Subcutaneous abdominal adipose tissue (tissue), 5 donors: Measurements from ENCODE around the gene ZSCAN10.

Experiments used
- H3K27ac ChIP-seq: one replicate; pipeline ENCODE4 v1.7.0; 2013; ENCODE audit warnings: low read depth, mild to moderate bottlenecking, inconsistent platforms, low read length, moderate library complexity
- H3K27me3 ChIP-seq, 5 donors: one replicate each; pipeline ENCODE4 v1.7.0; 2013; ENCODE audit warnings: low read length in 5 of 5, inconsistent platforms in 1 of 5; ENCODE audit not compliant: control insufficient read depth in 5 of 5, insufficient read depth in 4 of 5
- H3K36me3 ChIP-seq, 5 donors: one replicate each; pipeline ENCODE4 v1.7.0; 2013; ENCODE audit warnings: low read length in 5 of 5; ENCODE audit not compliant: control insufficient read depth in 5 of 5, insufficient read depth in 5 of 5
- H3K4me1 ChIP-seq, 5 donors: one replicate each; pipeline ENCODE4 v1.7.0; 2013; ENCODE audit warnings: low read length in 5 of 5, mild to moderate bottlenecking in 3 of 5, moderate library complexity in 1 of 5; ENCODE audit not compliant: control insufficient read depth in 5 of 5, insufficient read depth in 5 of 5
- H3K4me3 ChIP-seq, 5 donors: one replicate each; pipeline ENCODE4 v1.7.0; 2013; ENCODE audit warnings: low read length in 5 of 5, low read depth in 1 of 5
- H3K9ac ChIP-seq, 5 donors: one replicate each; pipeline ENCODE4 v1.7.0; 2013; ENCODE audit warnings: low read length in 5 of 5, mild to moderate bottlenecking in 4 of 5, moderate library complexity in 3 of 5
- H3K9me3 ChIP-seq, 5 donors: one replicate each; pipeline ENCODE4 v1.7.0; 2013; ENCODE audit warnings: low read length in 5 of 5; ENCODE audit not compliant: control insufficient read depth in 5 of 5
- donor health status: healthy.
- donor health status: healthy.
- donor health status: healthy.
- donor health status: healthy.
- donor health status: healthy.

The ZSCAN10 gene

DNA sequence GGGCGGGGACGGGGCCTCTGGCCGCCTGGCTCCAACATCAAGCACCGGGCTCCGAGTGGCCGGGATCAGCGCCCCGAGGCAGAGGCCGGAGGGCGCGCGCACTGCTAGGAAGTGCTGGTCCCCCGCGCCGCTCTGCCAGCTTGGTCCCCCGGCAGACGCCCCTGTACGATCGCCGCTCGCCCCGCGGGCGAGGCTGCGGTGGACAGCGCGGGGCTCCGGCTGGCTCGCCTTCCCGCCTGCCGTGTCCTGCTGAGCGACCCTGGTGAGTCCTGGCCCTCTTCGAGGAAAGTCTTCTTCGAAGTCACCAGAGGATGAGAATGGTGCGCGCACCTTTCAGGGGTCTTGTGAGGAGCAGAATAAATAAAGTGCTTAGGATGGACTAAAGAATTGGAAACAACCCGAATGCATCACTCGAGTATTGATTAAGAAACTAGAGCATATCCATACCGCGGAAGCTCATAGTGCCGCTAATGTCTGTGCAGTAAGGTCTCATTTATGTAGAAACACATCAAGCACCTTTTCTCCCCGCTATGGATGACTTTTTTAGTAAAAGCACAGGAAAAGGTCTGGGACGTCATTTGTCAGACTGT lies 36.1 kb upstream of the ZSCAN10 start:
- Histone ChIP-seq H3K4me3 (peak overlapping the region; percentile 87 to 92 (median 91)), H3K9me3 (no peaks in the 10 kb centered on the region), H3K27ac (peak overlapping the region; percentile 4), H3K9ac (peak overlapping the region in 4 of 5 donors; percentile 88 to 94 (median 91)), H3K4me1 (peaks cover 2 to 21% (median 21%) of the 10 kb centered on the region in 5 donors), H3K36me3 (peaks cover 0 to 35% (median 20%) of the 10 kb centered on the region in 5 donors), H3K27me3 (no peaks in the 10 kb centered on the region)

- Histone ChIP-seq H3K27me3 (no peaks in the 10 kb centered on the region), H3K4me3 (peak within 1 kb of the TSS; percentile 91 to 99 (median 96)), H3K9me3 (no peaks in the 10 kb centered on the region), H3K36me3 (peaks cover 0 to 31% (median 20%) of the 10 kb centered on the region in 5 donors), H3K4me1 (peaks cover 4 to 27% (median 26%) of the 10 kb centered on the region in 5 donors), H3K27ac (peak within 1 kb of the TSS; percentile 88), H3K9ac (peak within 1 kb of the TSS; percentile 68 to 98 (median 92))
Measured at GRCh38 chr16:3134338-3135125, 35.4 kb upstream of the ZSCAN10 start, which contains the start of gene ZNF213. ZNF213 (plus strand) TSS chr16:3135029; CDS start chr16:3137281, 2,252 bp downstream.

DNA sequence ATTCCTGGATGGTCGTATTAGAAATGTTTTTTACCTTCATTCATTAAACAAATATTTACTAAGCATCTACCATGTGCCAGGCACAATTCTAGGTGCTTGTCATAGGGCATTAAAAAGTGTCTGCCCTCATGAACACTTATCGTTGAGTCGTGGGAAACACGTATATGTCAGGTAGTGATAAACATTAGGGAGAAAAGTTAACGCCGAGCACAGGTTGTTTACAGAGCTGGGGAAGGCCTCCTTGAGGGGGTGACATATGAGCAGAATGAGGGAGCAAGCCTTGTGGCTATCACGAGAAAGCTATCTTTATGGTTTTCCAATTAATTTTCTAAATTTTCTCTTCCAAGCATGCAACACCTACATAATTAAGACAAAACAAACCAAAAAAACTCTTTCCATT lies 34.8 kb upstream of the ZSCAN10 start:
- peak overlapping the region; percentile 88 for H3K27ac ChIP-seq
- H3K36me3 ChIP-seq, result peaks cover 0 to 24% (median 14%) of the 10 kb centered on the region in 5 donors
- no peaks in the 10 kb centered on the region for H3K27me3 ChIP-seq
- no peaks in the 10 kb centered on the region for H3K9me3 ChIP-seq
- H3K9ac ChIP-seq, result peak overlapping the region; percentile 38 to 98 (median 91)
- H3K4me3 ChIP-seq, result peak overlapping the region; percentile 79 to 99 (median 96)
- peaks cover 7 to 33% (median 33%) of the 10 kb centered on the region in 5 donors for H3K4me1 ChIP-seq

- H3K27me3 ChIP-seq, result no peaks in the 10 kb centered on the region
- H3K4me3 ChIP-seq, result no peak overlapping the region
- H3K27ac ChIP-seq, result no peak overlapping the region
- H3K36me3 ChIP-seq, result peaks cover 0 to 5% (median 2%) of the 10 kb centered on the region in 5 donors
- H3K4me1 ChIP-seq, result peaks cover 7 to 41% (median 37%) of the 10 kb centered on the region in 5 donors
- no peaks in the 10 kb centered on the region for H3K9me3 ChIP-seq
- no peak overlapping the region for H3K9ac ChIP-seq
Measured at GRCh38 chr16:3131755-3132377, 32.8 kb upstream of the ZSCAN10 start.

DNA sequence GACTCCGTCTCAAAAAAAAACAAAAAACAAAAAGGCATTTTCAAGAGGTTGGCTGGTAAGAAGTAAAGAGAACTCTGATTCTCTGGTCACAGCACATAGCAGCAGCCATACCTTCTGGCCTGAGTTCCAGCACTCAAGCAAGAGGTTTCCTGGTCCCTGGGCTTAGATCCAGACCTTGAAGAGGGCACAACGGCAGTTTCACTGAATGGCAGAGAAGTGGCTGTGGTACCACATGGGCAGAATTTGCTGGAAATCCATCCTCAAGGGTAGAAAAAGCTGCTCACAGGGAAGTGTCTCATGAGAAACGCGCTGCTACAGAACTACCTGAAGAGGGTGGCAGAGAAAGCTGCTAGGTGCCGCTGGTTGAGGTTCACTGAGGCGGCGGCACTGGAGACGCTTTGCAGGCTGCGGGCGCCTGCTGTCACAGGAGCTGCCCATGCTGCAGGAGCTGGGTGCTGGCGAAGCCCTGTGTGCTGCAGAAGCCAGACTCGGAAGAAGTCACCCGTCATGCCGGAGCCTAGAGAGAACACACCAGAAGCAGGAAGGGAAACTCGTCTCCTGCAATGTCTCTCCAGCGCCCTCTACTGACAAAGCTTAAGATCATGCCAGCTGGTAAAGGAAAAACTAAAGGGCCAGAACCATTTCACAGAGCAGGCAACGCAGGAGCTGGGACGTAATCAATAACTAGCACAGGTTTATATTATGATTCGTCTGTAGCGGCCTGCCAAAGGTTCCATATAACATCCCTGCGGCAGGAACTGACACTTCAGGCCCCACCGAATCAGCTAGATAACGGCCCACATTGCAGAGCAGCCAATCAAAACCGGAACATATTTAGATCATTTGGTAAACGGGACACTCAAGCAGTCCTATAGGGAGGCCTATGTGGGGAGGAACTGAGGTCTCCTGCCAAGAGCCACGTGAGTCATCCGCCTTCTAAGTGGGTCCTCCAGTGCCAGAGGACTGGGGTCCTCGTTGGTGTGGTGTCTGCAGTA lies 30.3 kb upstream of the ZSCAN10 start:
- Histone ChIP-seq H3K27ac (peak overlapping the region; percentile 76), H3K4me1 (peaks cover 7 to 38% (median 34%) of the 10 kb centered on the region in 5 donors), H3K9me3 (no peaks in the 10 kb centered on the region), H3K4me3 (peak overlapping the region; percentile 66 to 82 (median 74)), H3K9ac (peak overlapping the region; percentile 63 to 78 (median 70)), H3K36me3 (peaks cover 0 to 5% (median 2%) of the 10 kb centered on the region in 5 donors), H3K27me3 (no peaks in the 10 kb centered on the region)

DNA sequence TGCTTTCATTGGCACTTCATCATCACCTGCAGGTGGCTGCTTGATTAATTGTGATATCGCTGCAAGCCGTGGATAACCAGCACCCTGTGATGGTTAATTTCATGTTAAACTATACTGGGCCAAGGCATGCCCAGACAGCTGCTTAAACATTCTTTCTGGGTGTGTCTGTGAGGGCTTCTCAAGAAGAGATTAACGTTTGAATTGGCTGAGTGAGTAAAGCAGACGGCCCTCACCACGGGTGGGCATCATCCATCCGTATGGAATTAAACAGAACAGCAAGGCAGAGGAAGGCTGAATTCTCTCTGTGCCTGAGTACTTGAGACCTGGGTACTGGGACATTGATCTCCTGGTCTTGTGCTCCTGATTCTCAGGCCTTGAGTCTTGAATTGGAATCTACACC lies 28.7 kb upstream of the ZSCAN10 start:
- H3K9me3 ChIP-seq, result no peaks in the 10 kb centered on the region
- peaks cover 0 to 5% (median 2%) of the 10 kb centered on the region in 5 donors for H3K36me3 ChIP-seq
- H3K4me3 ChIP-seq, result no peak overlapping the region
- H3K9ac ChIP-seq, result no peak overlapping the region
- H3K27me3 ChIP-seq, result peaks cover 0 to 2% (median 0%) of the 10 kb centered on the region in 5 donors
- no peak overlapping the region for H3K27ac ChIP-seq
- peaks cover 5 to 38% (median 33%) of the 10 kb centered on the region in 5 donors for H3K4me1 ChIP-seq

DNA sequence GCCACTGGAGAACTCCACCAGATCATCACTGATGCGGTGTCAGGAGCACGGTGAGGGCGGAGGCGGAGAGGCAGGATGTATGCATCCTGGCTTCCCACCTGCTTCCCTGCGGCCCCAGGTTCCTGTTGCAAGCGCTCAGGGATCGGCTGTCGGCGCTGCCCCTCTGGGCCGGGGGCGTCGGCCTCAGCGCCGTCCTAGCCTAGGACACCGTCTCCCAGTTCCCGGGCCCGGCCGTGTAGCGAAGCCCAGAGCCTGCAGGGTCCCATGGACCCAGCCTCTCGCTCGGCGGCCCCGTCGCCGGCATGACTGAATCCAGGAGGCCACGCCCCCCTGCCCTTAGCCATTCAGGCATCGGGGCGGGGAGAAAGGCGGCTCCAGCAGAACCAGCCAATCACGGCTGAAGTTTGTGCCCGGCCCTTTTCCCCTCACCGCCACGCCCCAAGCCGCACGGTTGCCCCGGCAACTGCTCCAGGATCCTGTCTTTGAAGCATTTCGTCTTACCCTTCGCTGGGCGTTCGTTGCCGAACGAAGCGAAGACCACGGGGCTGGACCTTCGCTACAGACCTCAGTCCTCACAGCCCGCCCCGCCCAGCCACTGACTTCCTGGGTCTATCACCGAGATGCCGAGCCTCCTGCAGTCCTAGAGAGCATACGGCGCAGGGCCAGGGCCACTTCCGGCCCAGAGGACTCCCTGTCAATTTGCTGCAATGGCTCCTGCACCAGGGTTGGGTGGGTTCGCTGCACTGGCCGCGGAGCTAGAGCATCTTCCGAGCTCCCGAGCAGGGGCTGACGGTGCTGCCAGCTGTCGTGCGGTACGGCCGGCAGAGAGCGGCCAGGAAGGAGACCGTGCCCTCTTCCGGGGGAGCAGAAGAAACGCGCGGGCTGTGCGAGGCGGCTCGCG lies 25.1 kb upstream of the ZSCAN10 start:
- Histone ChIP-seq H3K9ac (peak overlapping the region; percentile 16 to 79 (median 66)), H3K4me3 (peak overlapping the region; percentile 73 to 95 (median 89)), H3K4me1 (peaks cover 2 to 29% (median 25%) of the 10 kb centered on the region in 5 donors), H3K36me3 (peaks cover 0 to 17% (median 16%) of the 10 kb centered on the region in 5 donors), H3K27me3 (peaks cover 0 to 2% (median 0%) of the 10 kb centered on the region in 5 donors), H3K9me3 (no peaks in the 10 kb centered on the region), H3K27ac (peak overlapping the region; percentile 62)

DNA sequence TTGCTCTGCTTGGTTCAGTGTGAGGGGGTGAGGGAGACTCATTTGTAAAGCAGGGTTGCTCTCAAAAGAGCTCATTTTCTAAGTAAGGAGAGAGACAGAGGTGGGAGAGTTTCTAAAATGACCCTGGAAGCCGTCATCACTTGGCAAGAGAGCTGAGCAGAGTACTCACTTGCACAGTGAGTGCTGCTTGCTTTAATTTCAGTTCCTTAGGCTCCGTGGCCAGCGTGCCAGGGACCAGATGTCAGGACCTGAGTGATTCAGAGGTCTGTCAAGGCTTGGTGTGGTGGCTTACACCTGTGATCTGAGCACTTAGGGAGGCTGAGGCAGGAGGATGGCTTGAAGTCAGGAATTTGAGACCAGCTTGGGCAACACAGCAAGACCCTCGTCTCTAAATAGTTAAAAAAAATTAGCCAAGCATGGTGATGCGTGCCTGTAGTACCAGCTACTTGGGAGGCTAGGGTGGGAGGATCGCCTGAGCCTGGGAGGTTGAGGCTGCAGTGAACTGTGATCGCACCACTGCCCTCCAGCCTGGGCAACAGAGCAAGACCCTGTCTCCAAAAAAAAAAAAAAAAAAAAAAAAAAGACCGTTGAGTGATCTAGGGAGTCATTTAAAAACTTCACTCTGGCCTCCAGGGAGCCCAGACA lies 24.0 kb upstream of the ZSCAN10 start:
- peaks cover 0 to 2% (median 0%) of the 10 kb centered on the region in 5 donors for H3K27me3 ChIP-seq
- H3K27ac ChIP-seq, result no peak overlapping the region
- H3K9ac ChIP-seq, result peak overlapping the region in 1 of 5 donors; percentile 10
- H3K9me3 ChIP-seq, result no peaks in the 10 kb centered on the region
- no peak overlapping the region for H3K4me3 ChIP-seq
- peaks cover 0 to 29% (median 27%) of the 10 kb centered on the region in 5 donors for H3K36me3 ChIP-seq
- H3K4me1 ChIP-seq, result peaks cover 0 to 21% (median 15%) of the 10 kb centered on the region in 5 donors
